Hematopoietic multipotent progenitor cell treated with erythropoietin and hydrocortisone succinate and interleukin-3 and kit ligand, for 8 days (in vitro differentiated cells): ENCODE results near the gene ERFL.
A peak's percentile ranks its signal among the peaks of the same experiment; 100 is the strongest.
"Not testable (repeated sequence)": the region's sequence is repeated elsewhere in the genome, so short reads cannot be mapped to it uniquely, and the experiment has no call there.

Source experiments
- DNase-seq: peaks from one replicate; pipeline ENCODE4 v3.0.0-alpha.2; 2015

Gene ERFL

GRCh38 chr19:41875973-41876372, 52.3 kb downstream of the ERFL start:
- not testable (repeated sequence) for DNase-seq

DNA sequence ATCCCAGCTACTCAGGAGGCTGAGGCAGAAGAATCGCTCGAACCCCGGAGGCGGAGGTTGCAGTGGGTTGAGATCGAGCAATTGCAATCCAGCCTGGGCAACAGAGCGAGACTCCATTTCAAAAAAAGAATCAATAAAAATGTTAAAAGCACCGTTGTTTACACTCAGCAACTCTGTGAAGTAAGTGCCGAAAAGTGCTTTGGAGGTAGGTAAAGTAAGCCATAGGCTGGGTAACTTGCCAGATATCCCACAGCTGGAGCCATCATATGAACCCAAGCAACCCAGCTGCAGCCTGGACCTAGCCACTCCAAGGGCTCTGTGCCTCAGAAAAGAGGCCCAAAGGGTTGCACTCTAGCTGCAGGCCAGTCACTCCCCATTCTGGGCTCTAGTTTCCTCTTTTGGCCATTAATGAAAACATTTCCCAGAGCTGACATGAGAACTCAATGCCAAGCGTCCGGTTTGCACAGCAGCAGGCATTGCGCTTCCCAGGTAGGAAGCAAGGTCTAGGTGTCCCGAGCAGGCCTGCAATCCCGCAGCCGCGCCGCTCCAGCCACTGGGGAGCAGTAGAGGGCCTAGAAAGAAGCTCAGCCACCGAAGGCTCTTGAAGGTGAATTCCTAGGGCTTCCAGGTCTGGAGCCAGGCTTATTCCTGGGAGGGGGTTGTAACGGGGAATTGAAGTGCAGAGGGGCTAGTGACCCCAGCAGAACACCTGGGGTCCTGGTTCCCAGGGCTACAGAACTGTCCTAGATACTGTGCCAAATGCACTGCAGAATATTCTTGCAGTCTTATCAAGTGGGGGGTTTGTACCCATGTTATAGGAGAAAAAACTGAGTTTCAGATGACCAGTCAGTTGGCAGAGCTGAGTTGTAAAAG, 55.2 kb downstream of the ERFL start:
- DNase-seq: peak; percentile 74

DNA sequence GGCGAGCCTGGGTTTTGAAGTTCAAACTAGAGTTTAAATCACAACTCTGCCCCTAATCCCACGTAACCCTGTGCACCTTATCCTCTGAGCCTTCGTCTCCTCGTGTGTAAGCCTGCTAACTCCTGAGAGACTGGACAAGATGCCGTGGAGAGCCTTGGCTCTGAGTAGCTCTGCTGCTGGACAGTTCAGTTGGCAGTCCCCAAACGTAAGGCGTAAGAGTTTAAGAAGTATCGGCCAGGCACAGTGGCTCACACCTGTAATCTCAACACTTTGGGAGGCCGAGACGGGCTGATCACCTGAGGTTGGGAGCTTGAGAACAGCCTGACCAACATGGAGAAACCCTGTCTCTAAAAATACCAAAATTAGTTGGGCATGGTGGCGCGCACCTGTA, 55.9 kb downstream of the ERFL start:
- DNase-seq: peak; percentile 30

- peak; percentile 20 for DNase-seq
Measured at GRCh38 chr19:41871573-41872383, 56.5 kb downstream of the ERFL start.

- DNase-seq: peak; percentile 45
Measured at GRCh38 chr19:41870401-41870873, 57.8 kb downstream of the ERFL start.

DNA sequence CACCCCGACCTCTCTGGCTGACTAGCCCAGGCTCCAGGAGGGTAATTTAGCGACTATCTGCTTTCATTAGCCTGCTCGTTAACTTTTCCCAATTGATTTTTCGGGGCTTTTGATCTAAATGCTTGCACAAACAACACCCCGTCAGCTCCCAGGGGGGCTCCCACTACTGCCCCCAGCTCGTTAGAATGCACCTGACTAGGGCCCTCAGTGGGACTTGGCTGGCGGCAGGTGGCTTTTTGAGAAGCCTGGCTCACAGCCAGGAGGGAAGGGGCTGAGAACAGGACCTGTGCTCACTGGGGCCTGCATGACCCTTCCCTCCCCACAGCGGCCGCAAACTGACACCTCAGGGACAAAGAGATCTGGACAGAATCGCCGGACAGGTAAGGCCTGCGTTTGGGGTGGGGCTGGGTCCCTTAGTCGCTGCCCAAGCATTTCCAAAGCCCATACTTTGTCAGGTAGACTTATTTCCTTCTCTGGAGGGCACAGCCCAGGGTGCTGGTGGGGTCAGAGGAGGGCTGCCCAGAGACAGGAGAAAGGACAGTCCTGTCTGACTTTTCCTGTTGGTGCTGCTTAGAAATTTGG, 58.8 kb downstream of the ERFL start:
- DNase-seq: no peak

GRCh38 chr19:41868989-41869300, 59.3 kb downstream of the ERFL start:
- DNase-seq: no peak

DNA sequence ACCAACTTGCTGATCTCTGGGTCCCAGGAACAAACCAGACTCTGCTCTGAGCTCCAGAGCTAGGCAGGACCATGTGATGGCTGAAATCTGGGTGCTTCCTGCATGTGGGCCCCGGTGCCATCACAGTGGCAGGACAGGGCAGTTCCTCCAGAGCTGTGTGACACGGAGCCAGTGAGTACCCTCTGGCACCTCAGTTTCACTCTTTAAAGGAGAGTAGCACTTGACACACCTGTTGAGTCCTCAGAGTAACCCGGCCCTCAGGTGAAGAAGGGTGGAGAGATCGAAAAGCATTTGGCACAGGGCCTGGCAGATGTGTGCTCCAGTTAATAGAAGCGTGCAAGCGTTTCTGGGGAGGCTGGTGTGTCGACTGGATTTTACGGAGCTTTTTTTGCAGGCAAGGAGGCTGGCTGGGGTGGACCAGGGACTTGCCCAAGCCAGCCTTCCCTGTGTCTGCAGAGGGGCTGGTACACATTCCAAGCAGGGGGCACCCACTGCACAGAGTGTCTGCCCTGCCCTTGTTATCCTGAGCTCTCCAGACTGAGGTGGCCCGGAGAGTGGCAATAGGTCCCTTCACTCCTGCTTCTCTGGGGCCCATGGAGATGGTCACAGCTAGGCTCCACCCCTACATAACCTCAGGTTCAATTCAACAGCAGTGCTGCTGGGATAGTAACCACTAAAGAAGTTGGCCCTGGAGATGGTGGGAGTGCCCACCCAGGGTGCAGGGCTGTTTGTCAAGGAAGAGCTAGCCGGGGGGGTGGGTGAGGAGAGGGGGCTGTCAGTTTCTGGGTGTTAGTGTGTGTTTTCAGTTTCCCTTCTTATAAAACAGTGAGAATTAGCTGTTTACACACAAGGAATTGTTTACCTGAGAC, 59.9 kb downstream of the ERFL start:
- no peak for DNase-seq

DNA sequence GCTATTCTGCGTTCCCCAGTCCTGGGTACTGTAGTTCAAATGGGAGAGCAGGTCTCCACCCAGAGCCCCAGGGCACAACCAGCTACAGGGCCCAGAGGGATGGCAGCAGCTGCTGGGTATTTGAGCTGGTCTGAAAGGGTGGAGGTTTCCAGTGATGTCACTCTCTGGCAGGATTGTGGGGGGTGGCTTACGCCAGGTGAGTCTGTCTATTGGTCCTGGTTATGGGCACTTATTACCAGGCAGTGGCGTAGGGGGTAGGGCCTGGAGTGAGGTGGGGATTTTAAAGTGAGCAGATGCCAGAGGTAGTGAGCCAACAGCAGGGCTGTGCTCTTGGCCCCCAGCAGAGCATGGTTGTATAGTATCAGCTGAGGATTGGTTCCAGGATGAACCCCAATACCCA, 62.0 kb downstream of the ERFL start:
- no peak for DNase-seq

DNA sequence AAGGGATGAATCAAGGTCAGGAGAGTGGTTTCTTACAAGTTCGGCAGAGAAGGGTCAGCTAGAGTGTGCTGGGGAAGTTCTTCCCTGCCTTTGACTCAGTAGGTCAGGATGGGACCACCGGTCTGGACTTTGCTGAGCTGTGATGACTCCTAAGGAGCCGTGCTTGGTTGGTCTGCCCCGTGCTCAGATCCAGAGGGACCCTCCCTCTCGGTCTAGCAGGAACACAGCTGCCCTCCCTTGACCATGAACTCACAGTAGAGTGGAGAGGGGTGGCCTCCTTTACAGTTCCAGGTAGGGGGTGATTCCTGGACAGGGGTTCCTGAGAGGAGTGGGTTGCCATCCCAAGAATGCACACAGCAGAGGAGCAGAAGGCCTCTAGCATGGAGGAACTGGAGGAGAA, 63.9 kb downstream of the ERFL start:
- DNase-seq: no peak

- DNase-seq: no peak
Measured at GRCh38 chr19:41863209-41863931, 64.9 kb downstream of the ERFL start.

GRCh38 chr19:41862445-41862986, 65.7 kb downstream of the ERFL start:
- no peak for DNase-seq

- no peak for DNase-seq
Measured at GRCh38 chr19:41861846-41862245, 66.4 kb downstream of the ERFL start.

DNA sequence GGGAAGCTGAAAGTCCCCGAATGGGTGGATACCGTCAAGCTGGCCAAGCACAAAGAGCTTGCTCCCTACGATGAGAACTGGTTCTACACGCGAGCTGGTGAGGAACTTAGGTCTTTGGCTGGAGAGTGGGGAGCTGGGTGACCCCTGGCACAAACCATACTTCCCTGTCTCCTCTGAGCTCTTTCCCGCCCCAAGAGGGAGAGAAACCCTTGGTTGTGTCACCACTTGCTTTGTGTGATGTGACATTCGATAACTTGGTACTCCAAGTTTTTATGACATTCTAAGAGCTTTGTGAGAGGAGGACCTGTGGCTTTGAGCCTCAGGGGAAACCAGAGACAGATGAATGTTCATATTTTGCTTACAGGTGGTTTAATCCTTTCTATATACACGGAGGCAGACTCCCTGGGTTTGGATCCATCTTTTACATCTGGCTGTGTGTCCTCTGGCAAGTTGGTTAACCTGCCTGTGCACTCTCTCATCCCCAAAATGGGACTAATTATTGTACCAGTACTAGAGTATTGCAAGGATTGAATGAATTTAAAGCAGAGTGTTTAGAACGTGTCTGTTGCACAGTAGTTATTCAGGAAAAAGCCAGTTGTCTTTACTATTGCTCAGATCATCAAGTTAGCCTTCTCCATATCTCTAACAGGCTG, 67.0 kb downstream of the ERFL start:
- DNase-seq: peak; percentile 21

DNA sequence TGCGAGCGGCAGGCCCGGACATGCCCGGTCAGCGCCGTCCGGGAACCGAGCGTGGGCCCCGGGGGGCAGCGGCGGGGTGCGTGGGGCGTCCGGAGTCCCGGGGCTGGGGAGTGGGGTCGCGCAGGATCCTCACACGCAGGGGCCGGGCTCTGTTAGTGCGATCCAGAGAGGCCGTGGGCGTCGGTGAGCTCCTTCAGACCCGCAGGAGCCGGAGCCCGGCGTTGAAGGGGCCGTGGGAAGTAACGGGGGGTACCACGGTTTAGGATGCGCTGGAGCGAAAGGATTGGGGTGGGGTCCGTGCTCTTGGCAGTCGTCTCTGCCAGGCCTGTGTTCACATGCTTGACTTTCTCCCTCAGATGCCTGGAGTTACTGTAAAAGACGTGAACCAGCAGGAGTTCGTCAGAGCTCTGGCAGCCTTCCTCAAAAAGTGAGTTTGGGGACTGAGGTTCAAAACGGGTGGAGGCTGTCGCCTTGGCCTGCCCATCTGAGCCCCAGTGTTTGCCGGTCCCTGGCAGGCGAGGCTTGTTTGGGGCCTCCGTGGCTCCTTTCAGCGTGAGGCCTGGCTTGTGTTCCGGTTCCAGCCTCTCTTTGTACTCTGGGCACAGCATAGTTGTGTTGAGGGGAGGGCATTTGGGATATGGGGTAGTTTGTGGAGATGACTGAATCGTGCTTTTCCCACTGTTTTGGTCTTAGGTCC, 67.7 kb downstream of the ERFL start:
- peak; percentile 34 for DNase-seq

- peak; percentile 99 for DNase-seq
Measured at GRCh38 chr19:41859618-41860418, 68.4 kb downstream of the ERFL start, which contains the start of gene RPS19. TSS of gene RPS19 (plus strand) at chr19:41860255. CDS start at chr19:41860775, 520 bp downstream.

DNA sequence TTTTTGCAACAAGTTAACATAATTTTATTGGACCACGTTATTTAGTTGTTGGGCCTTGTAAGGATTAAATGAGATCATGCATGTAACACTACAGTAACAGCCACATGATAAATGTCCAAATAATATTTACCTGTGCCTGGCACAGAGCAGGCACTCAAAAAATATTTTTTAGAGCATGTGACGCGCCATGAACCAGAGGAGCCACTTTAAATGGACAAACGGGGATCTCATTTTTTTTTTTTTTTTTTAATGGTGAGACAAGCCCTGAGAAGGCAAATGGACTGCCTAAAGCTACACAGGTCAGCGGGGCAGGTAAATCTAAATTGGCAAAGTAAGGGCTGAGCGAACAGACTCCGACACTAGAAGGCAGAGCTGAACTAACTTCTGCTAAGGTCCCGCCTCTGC, 69.0 kb downstream of the ERFL start:
- no peak for DNase-seq
